Measurements from ENCODE around the gene TBX6.

Gene TBX6

GRCh38 chr16:30078744-30079143, 13.0 kb downstream of the TBX6 start:
- Mint-ChIP-seq H3K27me3 (ENCODE audit: low read depth) (no peaks in the 10 kb centered on the region), H3K4me3 (peak overlapping the region; percentile 29 to 98 (median 34)), H3K4me1 (peaks cover 19% of the 10 kb centered on the region), H3K9me3 (no peaks in the 10 kb centered on the region), H3K27ac (no peak overlapping the region), H3K36me3 (ENCODE audit: low read depth) (peaks cover 55% of the 10 kb centered on the region)
- no peak for TF ChIP-seq CTCF (IDR thresholded peaks at IDR 0.05; ENCODE audit: unreplicated experiment in 3 of 3)

DNA sequence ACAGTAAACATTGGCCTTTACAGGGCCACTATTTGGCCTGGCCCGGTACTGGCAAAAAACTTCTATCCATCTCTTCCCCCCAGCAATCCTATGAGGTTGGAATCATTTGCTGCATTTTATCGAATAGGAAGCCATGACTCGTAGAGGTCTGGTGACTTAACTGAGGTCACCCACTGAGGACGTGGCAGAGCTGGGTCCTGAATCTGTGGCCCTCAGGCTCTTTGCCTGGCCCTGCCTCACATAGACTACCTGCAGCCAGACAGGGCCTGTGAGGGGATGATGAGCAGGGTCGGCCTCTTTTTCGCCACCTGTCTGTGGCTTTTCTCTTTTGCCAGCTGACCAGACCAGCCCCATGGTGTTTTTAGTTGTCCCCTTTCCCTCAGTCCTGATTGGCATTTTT, 14.1 kb downstream of the TBX6 start:
- no peak for TF ChIP-seq CTCF (IDR thresholded peaks at IDR 0.05; ENCODE audit: unreplicated experiment in 3 of 3)
- peak overlapping the region; percentile 95 to 98 (median 97) for H3K4me3 Mint-ChIP-seq
- H3K36me3 Mint-ChIP-seq (ENCODE audit: low read depth) = peaks cover 46% of the 10 kb centered on the region
- no peaks in the 10 kb centered on the region for H3K27me3 Mint-ChIP-seq (ENCODE audit: low read depth)
- H3K9me3 Mint-ChIP-seq = no peaks in the 10 kb centered on the region
- H3K4me1 Mint-ChIP-seq = peaks cover 19% of the 10 kb centered on the region
- peak overlapping the region in 1 of 3 experiments; percentile 46 for H3K27ac Mint-ChIP-seq

DNA sequence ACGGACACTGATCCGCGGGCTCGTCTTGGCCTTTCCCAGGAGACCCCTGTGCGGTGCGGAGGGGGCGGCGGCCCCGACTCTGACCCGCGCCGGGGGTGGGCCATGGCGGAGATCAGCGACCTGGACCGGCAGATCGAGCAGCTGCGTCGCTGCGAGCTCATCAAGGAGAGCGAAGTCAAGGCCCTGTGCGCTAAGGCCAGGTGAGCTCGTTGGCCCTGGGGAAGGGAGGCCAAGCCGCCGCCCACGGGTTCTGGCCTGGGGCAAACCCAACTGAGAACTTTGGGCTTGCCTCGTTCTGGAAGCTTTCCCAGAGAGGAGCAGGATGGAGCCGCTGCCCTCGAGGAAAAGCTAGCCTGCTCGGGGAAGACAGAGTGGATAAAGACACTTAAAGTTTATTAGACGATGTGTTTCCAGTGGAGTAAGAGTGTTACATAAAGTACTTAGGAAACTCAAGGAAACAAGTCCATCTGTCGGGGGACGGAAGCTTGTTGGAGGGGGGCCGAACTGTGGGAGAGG, 15.4 kb downstream of the TBX6 start:
- no peaks in the 10 kb centered on the region for H3K9me3 Mint-ChIP-seq
- peak overlapping the region; percentile 28 to 98 (median 92) for H3K27ac Mint-ChIP-seq
- H3K36me3 Mint-ChIP-seq (ENCODE audit: low read depth) = peaks cover 49% of the 10 kb centered on the region
- H3K4me1 Mint-ChIP-seq = peaks cover 19% of the 10 kb centered on the region
- H3K4me3 Mint-ChIP-seq = peak overlapping the region; percentile 95 to 98 (median 97)
- TF ChIP-seq CTCF (IDR thresholded peaks at IDR 0.05; ENCODE audit: unreplicated experiment in 3 of 3) = no peak
- H3K27me3 Mint-ChIP-seq (ENCODE audit: low read depth) = no peaks in the 10 kb centered on the region

- Mint-ChIP-seq H3K9me3 (no peaks in the 10 kb centered on the region), H3K4me3 (peak within 1 kb of the TSS; percentile 95 to 98 (median 97)), H3K4me1 (peaks cover 19% of the 10 kb centered on the region), H3K27ac (peak within 1 kb of the TSS; percentile 92 to 98 (median 96)), H3K36me3 (ENCODE audit: low read depth) (peaks cover 47% of the 10 kb centered on the region), H3K27me3 (ENCODE audit: low read depth) (no peaks in the 10 kb centered on the region)
- peak in 1 of 3 experiments; percentile 12 for TF ChIP-seq CTCF (IDR thresholded peaks at IDR 0.05; ENCODE audit: unreplicated experiment in 3 of 3)
Measured at GRCh38 chr16:30075503-30076275, 16.0 kb downstream of the TBX6 start, which contains the start of gene PPP4C. PPP4C (plus strand) TSS chr16:30075994; CDS start chr16:30076378, 384 bp downstream.

DNA sequence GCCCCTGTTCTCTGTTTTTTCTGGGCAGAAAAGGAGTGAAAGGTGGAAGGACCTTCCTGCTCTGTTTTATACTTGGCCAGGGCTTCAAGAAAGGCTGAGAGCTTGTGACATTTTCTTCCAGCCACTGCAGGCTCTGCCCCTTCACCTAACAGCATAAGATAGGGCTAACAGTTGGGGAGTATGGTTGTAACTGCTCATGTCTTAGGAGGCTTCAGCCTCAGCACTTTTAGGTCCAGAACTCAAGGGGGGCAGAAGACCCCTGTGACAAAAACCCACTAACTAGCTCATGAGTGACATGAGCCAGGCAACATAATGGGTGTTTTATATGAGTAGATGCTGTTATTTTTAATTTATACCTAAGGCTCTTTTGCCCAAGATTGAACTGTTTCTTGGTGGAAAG, 21.2 kb downstream of the TBX6 start:
- peak overlapping the region; percentile 55 to 66 (median 57) for H3K27ac Mint-ChIP-seq
- peaks cover 34% of the 10 kb centered on the region for H3K4me1 Mint-ChIP-seq
- H3K36me3 Mint-ChIP-seq (ENCODE audit: low read depth) = peaks cover 53% of the 10 kb centered on the region
- no peaks in the 10 kb centered on the region for H3K27me3 Mint-ChIP-seq (ENCODE audit: low read depth)
- no peak for TF ChIP-seq CTCF (IDR thresholded peaks at IDR 0.05; ENCODE audit: unreplicated experiment in 3 of 3)
- H3K9me3 Mint-ChIP-seq = no peaks in the 10 kb centered on the region
- H3K4me3 Mint-ChIP-seq = peak overlapping the region; percentile 48 to 83 (median 48)
